ENCODE results near the gene FHIT.
"Not testable (repeated sequence)": the region's sequence is repeated elsewhere in the genome, so short reads cannot be mapped to it uniquely, and the experiment has no call there.

The FHIT gene

GRCh38 chr3:60591267-60591666 is 660.0 kb downstream of the FHIT start:
- in situ Hi-C loops (cut with MboI; ENCODE audit: low sequenced_read_pairs): no loop called here

- in situ Hi-C loops (cut with MboI; ENCODE audit: low sequenced_read_pairs): no loop called here
Observed at GRCh38 chr3:60588806-60589205, 662.4 kb downstream of the FHIT start.

DNA sequence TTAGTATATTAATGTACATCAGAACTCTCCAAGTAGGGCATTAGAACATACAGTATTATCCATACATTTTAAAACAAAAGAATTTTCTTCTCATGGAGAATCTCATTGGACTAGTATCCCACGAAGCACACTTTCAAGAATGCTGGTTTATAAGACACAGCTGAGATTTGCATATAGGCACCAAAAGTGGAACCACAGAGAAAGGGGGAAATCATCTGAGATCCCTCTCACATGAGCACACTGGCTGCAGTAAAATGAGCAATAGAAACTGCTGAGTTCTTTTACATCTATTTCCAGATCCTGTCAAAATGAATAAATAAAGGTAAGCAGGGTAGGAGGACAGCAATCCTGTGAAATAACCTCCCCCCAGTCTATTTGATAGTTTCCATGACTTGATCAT is 665.3 kb downstream of the FHIT start:
- in situ Hi-C loops (cut with MboI; ENCODE audit: low sequenced_read_pairs): no loop called here

GRCh38 chr3:60584250-60584649 is 667.0 kb downstream of the FHIT start:
- in situ Hi-C loops (cut with MboI; ENCODE audit: low sequenced_read_pairs): no loop called here

DNA sequence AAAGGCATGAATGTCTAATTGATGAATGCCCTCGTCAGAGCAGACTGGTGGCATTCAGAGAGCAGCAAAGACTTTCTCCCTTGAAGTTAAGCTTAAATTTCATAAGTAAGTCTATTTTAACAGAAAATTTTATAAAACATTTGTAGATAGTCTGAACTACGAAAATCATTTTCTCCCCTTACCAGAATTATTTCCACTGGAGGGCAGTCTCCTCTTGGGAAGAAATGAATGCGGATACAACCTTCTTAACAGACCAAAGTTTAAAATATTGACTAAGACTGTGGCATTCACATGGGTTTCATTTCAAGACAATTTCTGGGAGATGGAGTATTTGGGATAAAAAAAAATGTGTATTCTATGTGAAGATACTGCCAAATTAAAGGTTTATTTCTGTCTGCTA is 669.0 kb downstream of the FHIT start:
- in situ Hi-C loops (cut with MboI; ENCODE audit: low sequenced_read_pairs): no loop called here

GRCh38 chr3:60580809-60581208 is 670.4 kb downstream of the FHIT start:
- in situ Hi-C loops (cut with MboI; ENCODE audit: low sequenced_read_pairs): no loop called here

GRCh38 chr3:60579734-60580133 is 671.5 kb downstream of the FHIT start:
- in situ Hi-C loops (cut with MboI; ENCODE audit: low sequenced_read_pairs): no loop called here

GRCh38 chr3:60578936-60579335 is 672.3 kb downstream of the FHIT start:
- in situ Hi-C loops (cut with MboI; ENCODE audit: low sequenced_read_pairs): no loop called here

DNA sequence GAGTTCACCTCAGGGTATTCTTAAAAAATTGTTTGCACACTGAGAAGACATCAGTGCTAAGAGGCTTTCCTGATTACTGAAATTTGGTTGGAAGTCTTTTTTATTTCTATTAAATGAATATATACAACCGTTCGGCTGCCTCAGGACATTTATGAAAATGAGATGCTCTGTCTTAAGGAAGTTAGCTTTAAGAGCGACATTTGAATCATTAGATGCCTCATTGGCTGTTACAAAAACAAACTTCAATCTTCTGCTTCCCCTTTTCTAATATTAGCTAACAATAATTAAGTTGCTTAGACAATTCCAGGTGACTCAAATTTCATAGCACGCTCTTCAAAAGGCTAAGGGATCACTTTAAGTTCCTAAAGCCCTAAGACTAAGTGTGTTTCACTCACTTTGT is 673.7 kb downstream of the FHIT start:
- in situ Hi-C loops (cut with MboI; ENCODE audit: low sequenced_read_pairs): no loop called here

DNA sequence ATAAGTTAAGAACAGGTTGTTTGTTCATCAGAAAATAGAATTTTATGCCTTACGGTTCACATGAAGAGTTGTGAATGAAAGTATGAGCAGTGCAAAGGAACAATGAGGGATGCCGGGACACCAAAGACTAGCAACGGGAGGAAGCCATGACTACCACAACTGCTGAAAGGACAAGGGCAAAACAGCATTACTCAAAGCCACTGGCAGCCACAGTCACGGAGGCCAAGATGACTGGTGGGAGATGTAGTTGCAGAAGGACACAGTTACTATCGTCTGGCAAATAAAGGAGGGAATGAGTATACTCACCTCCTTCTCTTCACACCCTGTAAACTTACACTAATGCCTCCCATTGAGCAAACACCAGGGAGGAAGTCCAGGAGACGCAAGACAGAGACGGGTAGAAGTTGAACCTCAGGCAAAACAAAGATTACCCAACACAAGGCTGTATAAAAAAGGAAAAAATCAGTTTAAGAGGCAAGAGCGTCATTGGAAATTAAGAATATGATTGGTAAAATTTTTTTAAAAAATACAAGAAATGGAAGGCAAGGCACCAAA is 675.5 kb downstream of the FHIT start:
- in situ Hi-C loops (cut with MboI; ENCODE audit: low sequenced_read_pairs): no loop called here

GRCh38 chr3:60574046-60574769 is 677.0 kb downstream of the FHIT start:
- in situ Hi-C loops (cut with MboI; ENCODE audit: low sequenced_read_pairs): no loop called here

DNA sequence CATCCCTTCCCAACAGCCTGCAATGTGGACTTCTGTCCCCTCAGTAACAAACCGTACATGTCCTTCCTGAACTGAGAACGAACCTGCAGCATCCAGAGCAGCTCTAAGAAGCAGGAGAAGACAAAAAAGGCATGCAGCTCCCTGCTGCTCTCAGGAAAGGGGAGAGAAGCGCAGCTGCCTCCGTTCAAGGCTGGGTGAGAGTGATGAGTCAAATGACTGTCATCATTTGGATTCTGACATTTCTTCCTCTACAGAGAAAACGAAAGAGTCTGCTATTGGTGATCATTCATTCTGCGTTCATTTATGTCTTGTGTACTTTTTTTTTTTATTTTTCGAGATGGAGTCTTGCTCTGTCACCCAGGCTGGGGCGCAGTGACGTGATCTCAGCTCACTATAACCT is 677.8 kb downstream of the FHIT start:
- in situ Hi-C loops (cut with MboI; ENCODE audit: low sequenced_read_pairs): no loop called here

GRCh38 chr3:60571511-60571910 is 679.7 kb downstream of the FHIT start:
- in situ Hi-C loops (cut with MboI; ENCODE audit: low sequenced_read_pairs): no loop called here

GRCh38 chr3:60557122-60557521 is 694.1 kb downstream of the FHIT start:
- in situ Hi-C loops (cut with MboI; ENCODE audit: low sequenced_read_pairs): no loop called here

DNA sequence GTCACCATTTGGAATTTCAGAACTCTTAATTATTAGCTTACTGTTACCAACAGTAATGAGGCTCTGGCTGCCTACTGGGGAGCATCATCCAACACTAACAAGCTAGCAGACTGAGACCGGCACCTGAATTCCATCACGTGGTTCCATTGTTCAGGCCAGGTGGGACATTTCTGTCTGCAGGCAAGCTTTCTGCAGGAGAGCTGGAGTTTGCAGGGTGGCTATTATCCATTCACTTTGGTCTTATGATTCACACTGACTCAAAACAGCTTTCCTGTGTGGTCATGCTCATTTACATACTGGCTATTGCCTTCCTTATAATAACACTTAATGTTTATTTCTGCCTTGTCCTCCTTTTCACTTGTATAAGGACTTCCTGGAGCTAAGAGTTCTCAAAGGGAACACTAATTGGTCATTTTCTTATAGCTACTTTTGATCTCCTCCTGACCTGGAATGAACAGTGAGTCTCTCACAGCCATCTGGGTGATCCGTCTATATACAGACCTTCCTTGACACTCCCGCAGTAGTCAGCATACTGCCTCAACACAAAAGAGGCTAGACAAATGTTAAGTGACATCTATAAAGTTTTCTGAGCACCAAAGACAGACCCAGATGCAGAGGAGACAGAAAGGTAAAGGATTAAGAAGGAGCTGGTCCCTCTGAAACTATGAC is 695.4 kb downstream of the FHIT start:
- in situ Hi-C loops (cut with MboI; ENCODE audit: low sequenced_read_pairs): no loop called here

- in situ Hi-C loops (cut with MboI; ENCODE audit: low sequenced_read_pairs): no loop called here
Observed at GRCh38 chr3:60553144-60553543, 698.1 kb downstream of the FHIT start.

DNA sequence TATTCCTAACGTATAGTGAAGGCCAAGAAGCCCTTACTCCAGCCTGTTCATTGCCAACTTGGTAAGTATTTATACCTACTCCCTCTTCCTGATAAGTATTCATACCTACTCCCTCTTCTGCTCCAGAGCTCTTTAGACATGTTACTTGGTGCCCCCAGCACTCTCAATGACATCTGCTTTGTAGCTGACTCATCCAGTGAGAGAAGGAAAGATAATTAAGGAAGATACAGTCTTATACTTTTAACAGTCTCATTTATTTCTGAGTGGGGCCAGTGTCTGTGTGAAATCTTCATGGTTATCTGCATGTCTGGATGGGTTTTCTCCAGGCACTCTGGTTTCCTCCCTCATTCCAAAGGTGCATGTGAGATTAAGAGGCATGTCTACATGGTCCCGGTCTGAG is 698.7 kb downstream of the FHIT start:
- in situ Hi-C loops (cut with MboI; ENCODE audit: low sequenced_read_pairs): no loop called here

GRCh38 chr3:60551455-60552209 is 699.6 kb downstream of the FHIT start:
- in situ Hi-C loops (cut with MboI; ENCODE audit: low sequenced_read_pairs): no loop called here

- in situ Hi-C loops (cut with MboI; ENCODE audit: low sequenced_read_pairs): no loop called here
Observed at GRCh38 chr3:60549863-60550262, 701.4 kb downstream of the FHIT start.

DNA sequence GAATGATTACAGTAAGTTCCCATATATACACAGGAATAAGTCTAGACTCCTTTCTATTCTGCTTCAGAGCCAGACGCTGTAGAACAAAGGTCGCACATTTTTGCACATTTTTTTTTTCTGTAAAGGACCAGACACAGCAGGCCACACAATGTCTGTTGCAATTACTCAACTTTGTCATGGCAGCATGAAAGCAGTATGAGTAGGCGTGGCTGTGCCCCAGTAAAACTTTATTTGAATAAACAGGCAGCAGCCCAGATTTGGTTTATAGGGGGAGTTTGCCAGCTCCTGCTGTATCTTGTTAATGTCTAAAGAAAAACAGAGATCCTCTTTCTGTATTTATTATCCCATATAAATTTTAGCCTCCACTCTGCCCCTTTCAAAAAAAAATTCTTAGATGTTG is 708.3 kb downstream of the FHIT start:
- in situ Hi-C loops (cut with MboI; ENCODE audit: low sequenced_read_pairs): no loop called here

- in situ Hi-C loops (cut with MboI; ENCODE audit: low sequenced_read_pairs): not testable (repeated sequence)
Observed at GRCh38 chr3:60539394-60539793, 711.9 kb downstream of the FHIT start.

GRCh38 chr3:60536420-60536819 is 714.8 kb downstream of the FHIT start:
- in situ Hi-C loops (cut with MboI; ENCODE audit: low sequenced_read_pairs): no loop called here

Measured in HL-60/S4 treated with phorbol 12-myristate 13-acetate at 8.2 ng/mL for 4 days and 3 days (cell line).